OCI-LY1 (cell line): Measurements from ENCODE around the gene GALNT17.

Source experiments
- H2AFZ ChIP-seq: fragments of 200-600 bp; sonication (generic), shearing (Covaris generic); 2 replicates; pipeline ENCODE4 v1.6.0; 2014; ENCODE audit warnings: antibody characterized with exemption, mild to moderate bottlenecking, low read length
- H3F3A ChIP-seq: fragments of 200-600 bp; sonication (generic), shearing (Covaris generic); 2 replicates; pipeline ENCODE4 v1.6.0; 2014; ENCODE audit warnings: mild to moderate bottlenecking, antibody characterized with exemption, low read length, moderate library complexity; ENCODE audit not compliant: insufficient read depth
- H3K27ac ChIP-seq: fragments of 200-600 bp; sonication (generic); 2 replicates; pipeline ENCODE4 v1.5.1; 2014; ENCODE audit warnings: low read length, mixed run types, mild to moderate bottlenecking, low read depth; ENCODE audit not compliant: poor library complexity, severe bottlenecking
- H3K27me3 ChIP-seq: fragments of 200-600 bp; sonication (generic); 2 replicates; pipeline ENCODE4 v1.6.0; 2014; ENCODE audit warnings: antibody characterized with exemption, mild to moderate bottlenecking, low read length, moderate library complexity; ENCODE audit not compliant: insufficient read depth
- H3K36me3 ChIP-seq: fragments of 200-600 bp; sonication (generic); 2 replicates; pipeline ENCODE4 v1.6.1; 2014; ENCODE audit warnings: mild to moderate bottlenecking, antibody characterized with exemption, low read length, moderate library complexity, mixed read lengths; ENCODE audit not compliant: insufficient read depth
- H3K4me1 ChIP-seq: fragments of 200-600 bp; sonication (generic); 2 replicates; pipeline ENCODE4 v1.5.1; 2014; ENCODE audit warnings: mild to moderate bottlenecking, low read length, moderate library complexity; ENCODE audit not compliant: insufficient read depth, severe bottlenecking
- H3K4me2 ChIP-seq: fragments of 200-600 bp; sonication (generic), shearing (Covaris generic); 2 replicates; pipeline ENCODE4 v1.6.1; 2014; ENCODE audit warnings: low read length
- H3K4me3 ChIP-seq: fragments of 200-600 bp; sonication (generic); 2 replicates; pipeline ENCODE4 v1.5.1; 2014; ENCODE audit warnings: low read length, low read depth, mild to moderate bottlenecking, mixed read lengths; ENCODE audit not compliant: poor library complexity, severe bottlenecking
- H3K79me2 ChIP-seq: fragments of 200-600 bp; shearing (Covaris generic); 2 replicates; pipeline ENCODE4 v1.6.1; 2016; ENCODE audit warnings: mixed run types, low read length, mixed read lengths; ENCODE audit not compliant: insufficient read depth
- H3K9ac ChIP-seq: fragments of 200-600 bp; sonication (generic), shearing (Covaris generic); 2 replicates; pipeline ENCODE4 v1.6.1; 2014; ENCODE audit warnings: mild to moderate bottlenecking, low read length, mixed read lengths
- H3K9me2 ChIP-seq: fragments of 200-600 bp; sonication (generic), shearing (Covaris generic); 2 replicates; pipeline ENCODE4 v1.6.1; 2014; ENCODE audit warnings: low read depth, mild to moderate bottlenecking, low read length, mixed read lengths
- H3K9me3 ChIP-seq: fragments of 200-600 bp; shearing (Covaris generic); 2 replicates; pipeline ENCODE4 v1.6.1; 2014; ENCODE audit warnings: low read length, mixed read lengths
- H4K20me1 ChIP-seq: fragments of 200-600 bp; sonication (generic), shearing (Covaris generic); 2 replicates; pipeline ENCODE4 v1.6.0; 2016; ENCODE audit warnings: mild to moderate bottlenecking, low read length; ENCODE audit not compliant: insufficient read depth
- CTCF ChIP-seq: fragments of 200-600 bp; sonication (generic), shearing (Covaris generic); IDR thresholded peaks from 2 replicates; pipeline ENCODE4 v1.5.1; 2017; ENCODE audit warnings: mild to moderate bottlenecking, antibody characterized with exemption, low read length, moderate library complexity, mixed read lengths
- EZH2 ChIP-seq: fragments of 200-600 bp; sonication (generic), shearing (Covaris generic); IDR thresholded peaks from 2 replicates; pipeline ENCODE4 v1.8.0; 2017; ENCODE audit warnings: borderline replicate concordance, mixed run types, mild to moderate bottlenecking, antibody characterized with exemption, low read length, moderate library complexity, mixed read lengths

The GALNT17 gene

GRCh38 chr7:71695186-71695585, 563.2 kb downstream of the GALNT17 start:
- Histone ChIP-seq H4K20me1 (no peaks in the 10 kb centered on the region), H3K4me3 (no peak overlapping the region), H3K9me2 (no peaks in the 10 kb centered on the region), H3K27ac (no peak overlapping the region), H3K9me3 (no peaks in the 10 kb centered on the region), H3K9ac (no peak overlapping the region), H3F3A (no peaks in the 10 kb centered on the region), H3K27me3 (no peaks in the 10 kb centered on the region), H3K4me1 (no peaks in the 10 kb centered on the region), H3K36me3 (no peaks in the 10 kb centered on the region), H3K4me2 (no peak overlapping the region), H2AFZ (no peak overlapping the region), H3K79me2 (no peaks in the 10 kb centered on the region)
- TF ChIP-seq EZH2 (no peak), CTCF (no peak)

- H3K9ac ChIP-seq: no peak overlapping the region
- H3K9me2 ChIP-seq: no peaks in the 10 kb centered on the region
- H2AFZ ChIP-seq: no peak overlapping the region
- H3K9me3 ChIP-seq: no peaks in the 10 kb centered on the region
- H3K36me3 ChIP-seq: no peaks in the 10 kb centered on the region
- H4K20me1 ChIP-seq: no peaks in the 10 kb centered on the region
- no peak overlapping the region for H3K27ac ChIP-seq
- TF ChIP-seq CTCF: no peak
- no peak for TF ChIP-seq EZH2
- no peaks in the 10 kb centered on the region for H3K27me3 ChIP-seq
- no peaks in the 10 kb centered on the region for H3F3A ChIP-seq
- H3K4me1 ChIP-seq: no peaks in the 10 kb centered on the region
- H3K79me2 ChIP-seq: no peaks in the 10 kb centered on the region
- no peak overlapping the region for H3K4me2 ChIP-seq
- no peak overlapping the region for H3K4me3 ChIP-seq
These were observed 564.6 kb downstream of the GALNT17 start for GRCh38 chr7:71696511-71696910.

- Histone ChIP-seq H2AFZ (no peak overlapping the region), H3F3A (no peaks in the 10 kb centered on the region), H3K9ac (no peak overlapping the region), H4K20me1 (no peaks in the 10 kb centered on the region), H3K4me3 (no peak overlapping the region), H3K9me3 (no peaks in the 10 kb centered on the region), H3K9me2 (no peaks in the 10 kb centered on the region), H3K27ac (no peak overlapping the region), H3K27me3 (no peaks in the 10 kb centered on the region), H3K4me1 (no peaks in the 10 kb centered on the region), H3K4me2 (no peak overlapping the region), H3K36me3 (no peaks in the 10 kb centered on the region), H3K79me2 (no peaks in the 10 kb centered on the region)
- TF ChIP-seq CTCF (no peak), EZH2 (no peak)
These were observed 565.5 kb downstream of the GALNT17 start for GRCh38 chr7:71697400-71697799.
